Measurements from ENCODE around the gene SELENOO.

SELENOO gene

DNA sequence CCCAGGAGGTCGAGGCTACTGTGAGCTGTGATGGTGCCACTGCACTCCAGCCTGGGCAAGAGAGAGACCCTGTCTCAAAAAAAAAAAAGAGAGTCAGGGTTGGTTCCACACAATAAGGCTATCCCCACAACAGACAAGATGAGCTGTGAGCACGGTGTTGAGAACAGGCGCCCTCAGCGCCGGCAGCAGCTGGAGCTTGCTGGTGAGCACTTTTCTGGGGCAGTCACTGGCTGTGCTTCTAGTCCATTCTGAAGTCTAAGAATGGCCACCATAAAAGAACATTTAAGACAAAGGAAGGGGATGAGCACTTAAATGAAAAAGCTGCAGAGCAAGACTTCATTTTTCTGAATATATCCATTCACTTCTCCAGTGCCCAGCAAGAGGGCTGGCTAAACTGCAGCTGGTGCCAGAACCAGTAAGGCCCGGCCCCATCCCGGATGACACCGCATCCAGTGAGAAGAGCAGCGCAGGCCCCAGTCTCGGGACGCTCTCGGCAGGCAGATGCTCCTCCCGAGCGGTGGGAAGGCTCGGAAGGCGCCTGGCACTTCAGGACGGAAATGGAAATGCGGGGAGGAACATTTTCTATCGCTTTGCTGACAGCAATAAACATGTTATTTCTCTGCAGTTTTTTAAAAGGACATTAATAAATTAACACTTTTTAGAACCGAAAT lies 31.8 kb downstream of the SELENOO start:
- in situ Hi-C loops (cut with MboI; ENCODE audit: low sequenced_read_pairs) = no loop called here

DNA sequence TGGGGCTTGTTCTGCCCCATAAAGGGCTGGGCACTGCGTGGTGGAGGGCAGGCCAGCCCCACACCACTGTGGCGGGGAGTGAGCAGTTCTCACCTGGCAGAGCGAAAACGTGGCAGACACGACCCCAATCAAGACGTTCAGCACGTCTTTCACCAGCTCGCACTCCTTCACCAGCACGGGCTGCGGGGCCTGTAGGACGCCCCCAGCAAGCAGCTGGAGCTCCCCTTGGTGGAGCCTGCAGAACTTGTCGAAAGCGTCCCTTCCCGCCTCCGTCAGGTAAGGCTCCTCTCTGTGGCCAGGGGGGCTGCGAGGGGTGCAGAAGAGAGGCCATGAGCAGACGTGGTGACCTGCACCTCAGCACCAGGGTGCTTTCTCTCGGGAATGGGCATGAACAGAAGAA lies 32.4 kb downstream of the SELENOO start:
- in situ Hi-C loops (cut with MboI; ENCODE audit: low sequenced_read_pairs) = no loop called here

DNA sequence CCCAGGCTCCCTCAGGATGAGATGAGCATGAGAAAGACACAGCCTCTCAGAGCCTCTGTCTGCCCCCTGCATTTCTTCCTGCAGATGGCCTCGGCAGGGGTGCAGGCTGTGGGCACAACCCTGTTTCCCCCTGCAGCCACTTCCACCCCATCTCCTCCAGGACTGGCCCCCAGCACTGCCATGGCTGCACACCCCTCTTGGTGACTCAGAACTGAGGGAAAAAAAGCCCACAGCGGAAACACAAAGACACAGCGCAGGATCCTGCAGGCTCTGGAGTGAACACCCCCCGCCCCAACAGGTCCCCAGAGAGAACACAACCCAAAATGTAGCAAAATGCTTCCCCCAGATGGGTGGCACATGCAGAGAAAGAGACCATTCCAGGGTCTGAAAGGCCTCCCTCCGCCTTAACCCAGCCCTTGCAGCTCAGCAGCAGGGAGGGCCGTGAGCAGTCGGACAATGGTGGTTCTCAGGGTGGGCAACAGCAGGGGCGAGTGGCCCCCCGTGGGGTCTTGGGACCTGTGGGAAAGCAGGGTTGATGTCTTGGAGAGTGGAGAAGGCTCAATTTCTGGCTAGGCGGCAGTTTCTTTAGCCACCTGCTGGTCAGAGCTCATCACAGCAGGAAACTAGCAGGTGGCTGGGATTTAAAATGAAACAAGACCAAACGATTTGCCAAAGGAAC lies 36.1 kb downstream of the SELENOO start:
- in situ Hi-C loops (cut with MboI; ENCODE audit: low sequenced_read_pairs) = no loop called here

DNA sequence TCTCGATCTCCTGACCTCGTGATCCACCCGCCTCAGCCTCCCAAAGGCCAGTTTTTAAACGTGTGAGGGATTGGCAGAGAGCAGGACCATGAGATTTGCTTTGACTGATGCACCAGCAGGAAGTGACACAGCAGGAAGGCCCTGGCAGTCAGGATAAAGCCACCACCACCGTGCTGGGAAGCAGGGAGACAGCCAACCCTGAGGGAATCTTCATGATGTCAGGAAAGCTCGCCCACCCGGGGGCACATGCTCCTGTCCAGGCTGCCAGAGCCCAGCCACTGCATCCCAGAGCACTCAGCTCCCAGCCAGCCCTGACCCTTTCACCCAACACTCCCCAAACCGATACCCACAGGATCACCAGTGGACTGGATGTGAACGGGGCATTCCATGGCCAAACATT lies 37.9 kb downstream of the SELENOO start:
- in situ Hi-C loops (cut with MboI; ENCODE audit: low sequenced_read_pairs) = no loop called here

DNA sequence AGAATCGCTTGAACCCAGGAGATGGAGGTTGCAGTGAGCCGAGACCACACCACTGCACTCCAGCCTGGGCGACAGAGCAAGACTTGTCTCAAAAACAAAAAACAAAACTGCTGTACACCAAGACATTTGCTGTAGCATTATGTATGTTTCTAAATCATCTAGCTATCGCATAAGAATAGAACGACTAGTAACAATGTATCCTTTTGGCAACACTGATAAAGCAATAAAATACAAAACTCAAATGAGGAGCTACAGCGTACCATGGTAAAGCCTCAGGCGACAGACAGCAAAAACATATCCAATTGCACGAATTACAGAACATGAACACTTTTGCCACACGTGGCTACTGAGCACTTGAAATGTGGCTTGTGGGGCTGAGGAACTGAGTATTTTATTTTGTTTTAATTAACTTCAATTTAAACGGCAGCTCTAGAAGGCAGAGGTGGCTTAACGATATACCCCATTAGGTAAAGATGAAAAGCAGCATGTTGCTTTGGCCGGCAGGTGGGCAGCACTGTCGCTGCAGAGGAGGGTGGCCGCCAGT lies 41.7 kb downstream of the SELENOO start:
- in situ Hi-C loops (cut with MboI; ENCODE audit: low sequenced_read_pairs) = no loop called here

DNA sequence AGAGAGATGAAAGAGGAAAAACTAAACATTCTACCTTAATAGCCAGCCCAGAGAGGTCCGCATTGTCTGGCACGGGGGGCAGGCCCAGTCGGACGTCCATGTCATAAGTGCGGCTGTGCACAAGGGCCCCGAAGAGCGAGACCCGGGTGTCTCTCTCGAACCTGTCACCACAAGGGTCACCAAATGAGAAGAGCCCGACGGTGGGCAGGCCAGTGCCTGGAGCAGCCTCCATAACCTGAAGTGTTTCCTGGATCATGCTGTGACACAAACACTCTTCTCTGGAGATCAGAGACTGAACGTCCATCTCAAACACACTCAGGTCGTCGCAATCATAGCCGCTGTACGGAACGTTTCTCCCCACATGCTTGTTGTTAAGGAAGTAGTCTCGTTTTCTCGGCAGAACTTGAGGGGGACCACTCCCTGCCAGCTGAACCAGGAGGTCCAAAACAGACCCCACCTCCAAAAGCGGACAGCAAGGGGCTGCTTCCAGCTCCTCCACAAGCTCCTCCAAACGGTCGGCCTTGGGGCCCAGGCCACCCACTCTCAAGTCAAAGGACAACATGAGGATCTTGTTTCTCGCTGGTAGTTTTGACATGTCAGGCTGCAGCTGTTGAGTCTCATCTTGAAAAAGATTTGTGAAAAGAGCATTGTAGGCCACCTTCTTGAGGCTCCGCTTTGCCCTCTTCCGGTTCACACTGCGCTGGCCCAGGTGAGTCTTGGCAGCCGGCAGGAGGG lies 43.0 kb downstream of the SELENOO start:
- in situ Hi-C loops (cut with MboI; ENCODE audit: low sequenced_read_pairs) = no loop called here

DNA sequence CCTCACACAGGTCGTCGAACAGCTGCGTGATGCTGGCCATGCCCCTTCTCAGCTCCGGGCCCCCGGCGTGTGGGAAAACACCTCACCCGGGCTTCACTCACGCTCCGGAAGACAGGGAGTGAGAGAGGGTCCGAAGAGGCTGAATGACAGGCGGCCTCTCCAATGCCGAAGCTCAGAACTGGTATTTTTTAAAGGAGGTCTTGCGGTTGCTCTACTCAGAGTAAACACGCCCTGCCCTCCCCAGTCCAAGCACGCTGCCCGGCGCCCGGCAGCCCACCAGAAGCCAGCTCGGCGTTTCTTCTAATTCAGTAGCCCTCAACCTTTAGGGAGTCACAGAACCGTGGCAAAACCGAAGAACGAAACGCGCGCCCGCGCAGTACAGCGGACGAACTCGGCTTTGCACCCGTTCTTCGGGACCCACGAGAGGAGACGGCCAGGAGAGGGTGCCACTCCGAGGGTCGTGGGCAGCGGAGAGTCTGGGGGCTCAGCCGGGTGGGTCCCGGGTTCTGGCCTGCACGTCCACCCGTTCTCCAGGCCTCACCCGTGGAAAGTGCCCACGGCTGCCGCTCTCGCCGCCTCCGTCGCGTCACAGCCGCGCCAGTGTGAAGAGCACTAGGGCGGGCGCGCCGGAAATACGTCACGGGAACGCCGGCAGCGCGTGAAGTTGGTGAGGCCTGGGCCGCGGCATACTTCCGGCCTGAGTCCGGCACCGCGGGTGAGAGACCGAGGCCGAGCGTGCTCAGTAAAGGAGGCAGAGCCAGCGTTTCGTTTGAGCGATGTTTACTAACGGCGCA lies 43.8 kb downstream of the SELENOO start, which contains the start of gene TUBGCP6:
TUBGCP6 (minus strand) TSS at position 604 of the 794 bp plus-strand sequence; CDS start at position 40, 564 bp downstream.
- in situ Hi-C loops (cut with MboI; ENCODE audit: low sequenced_read_pairs) = no loop called here

DNA sequence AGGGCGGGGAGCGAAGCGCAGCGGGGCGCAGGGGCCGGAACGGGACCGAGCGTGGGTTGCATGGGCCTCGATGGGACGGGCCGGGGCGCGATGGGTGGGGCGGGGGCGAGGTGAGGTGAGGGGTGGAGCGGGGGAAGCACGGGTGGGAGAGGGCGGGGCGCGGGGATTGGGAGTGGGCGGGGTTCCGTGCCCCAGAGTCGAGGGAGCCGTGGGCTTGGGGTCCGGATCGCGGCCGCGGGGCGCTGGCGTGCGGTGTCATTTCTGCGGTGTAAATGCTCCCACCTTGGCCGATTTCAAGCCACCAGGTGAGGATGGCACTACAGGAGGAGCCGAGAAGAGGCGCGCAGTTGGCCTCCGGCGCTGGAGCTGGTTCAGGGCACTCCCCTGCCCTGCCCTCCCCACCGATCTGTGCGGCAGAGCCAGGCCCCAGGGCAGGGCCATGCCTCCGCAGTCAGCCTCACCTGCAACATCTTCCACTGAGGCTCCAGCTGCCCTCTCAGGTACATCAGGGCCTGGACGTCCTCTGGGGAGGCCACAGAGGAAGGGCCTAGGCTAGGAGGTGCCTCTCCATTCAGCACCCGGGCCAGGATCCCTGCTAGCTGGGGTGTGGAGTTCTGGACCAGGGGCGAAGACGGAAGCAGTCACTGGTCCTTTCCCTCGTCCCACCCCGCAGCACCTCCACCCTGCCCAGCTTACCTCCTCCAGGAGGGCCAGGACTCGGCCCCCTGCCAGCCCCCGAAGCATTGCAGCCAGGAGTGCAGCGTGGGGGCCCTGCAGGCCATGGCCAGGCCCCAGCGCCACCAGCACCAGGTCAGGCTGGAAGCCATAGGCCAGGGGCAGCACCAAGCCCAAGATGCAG lies 44.6 kb downstream of the SELENOO start:
- in situ Hi-C loops (cut with MboI; ENCODE audit: low sequenced_read_pairs) = no loop called here

DNA sequence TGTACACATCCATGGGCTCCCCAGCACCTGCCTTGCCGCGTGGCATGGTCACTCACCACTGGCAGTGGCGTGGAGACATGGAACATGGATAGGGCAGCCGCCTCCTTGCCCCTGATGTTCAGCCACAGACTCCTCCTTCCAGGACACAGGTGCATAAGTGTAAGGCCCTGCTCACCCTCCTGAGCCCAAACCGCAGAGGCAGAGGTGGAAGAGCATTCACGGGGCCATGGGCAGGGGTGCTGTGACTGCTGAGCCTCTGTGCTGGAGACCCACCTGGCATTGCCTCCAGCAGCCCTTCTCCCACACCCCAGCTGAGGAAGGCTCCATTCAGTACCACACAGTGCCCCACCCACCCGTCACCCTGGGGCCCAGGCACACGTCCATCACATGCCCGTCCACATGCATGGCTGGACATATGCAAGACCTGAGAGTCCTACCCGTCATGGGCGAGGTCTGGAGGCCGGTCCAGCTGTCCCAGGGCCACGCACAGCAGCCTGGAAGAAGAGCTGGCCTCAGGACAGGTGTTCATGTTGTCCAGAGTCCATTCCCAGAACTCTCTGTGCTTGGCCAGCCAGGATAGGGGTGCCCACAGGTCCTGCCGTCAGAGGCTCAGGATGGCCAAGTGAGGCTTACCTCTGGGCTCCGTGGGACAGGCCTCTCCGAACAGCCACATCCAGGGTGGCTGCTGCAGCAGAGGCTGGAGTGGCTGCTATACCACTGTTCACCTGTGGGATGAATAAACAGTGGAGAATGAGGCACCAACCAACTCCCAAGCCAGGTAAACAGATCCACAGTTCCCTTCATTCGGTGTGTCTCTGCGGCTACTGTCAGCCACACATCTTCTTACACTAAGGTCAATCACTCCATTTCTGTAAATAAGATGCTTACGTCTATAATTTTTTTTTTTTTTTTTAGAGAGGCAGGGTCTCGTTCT lies 45.7 kb downstream of the SELENOO start:
- in situ Hi-C loops (cut with MboI; ENCODE audit: low sequenced_read_pairs) = no loop called here

DNA sequence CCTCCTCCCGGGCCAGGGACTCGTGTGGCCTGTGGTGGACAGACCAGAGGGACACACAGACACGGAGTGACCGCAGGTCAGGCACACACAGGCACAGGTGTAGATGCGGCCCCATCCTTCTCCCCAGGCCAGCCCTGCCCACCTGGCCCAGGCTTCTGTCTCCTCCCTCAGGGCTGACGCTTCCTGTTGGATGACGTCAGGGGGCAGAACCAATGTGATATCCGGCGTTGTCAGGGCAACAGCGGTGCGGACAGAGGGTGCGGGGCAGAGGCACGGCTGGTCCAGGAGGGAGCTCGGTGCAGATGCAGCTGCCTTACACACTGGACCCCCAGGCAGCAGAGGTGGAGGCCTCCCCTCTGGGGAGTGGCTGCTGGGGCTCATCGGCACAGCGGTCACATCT lies 46.9 kb downstream of the SELENOO start:
- in situ Hi-C loops (cut with MboI; ENCODE audit: low sequenced_read_pairs) = no loop called here

DNA sequence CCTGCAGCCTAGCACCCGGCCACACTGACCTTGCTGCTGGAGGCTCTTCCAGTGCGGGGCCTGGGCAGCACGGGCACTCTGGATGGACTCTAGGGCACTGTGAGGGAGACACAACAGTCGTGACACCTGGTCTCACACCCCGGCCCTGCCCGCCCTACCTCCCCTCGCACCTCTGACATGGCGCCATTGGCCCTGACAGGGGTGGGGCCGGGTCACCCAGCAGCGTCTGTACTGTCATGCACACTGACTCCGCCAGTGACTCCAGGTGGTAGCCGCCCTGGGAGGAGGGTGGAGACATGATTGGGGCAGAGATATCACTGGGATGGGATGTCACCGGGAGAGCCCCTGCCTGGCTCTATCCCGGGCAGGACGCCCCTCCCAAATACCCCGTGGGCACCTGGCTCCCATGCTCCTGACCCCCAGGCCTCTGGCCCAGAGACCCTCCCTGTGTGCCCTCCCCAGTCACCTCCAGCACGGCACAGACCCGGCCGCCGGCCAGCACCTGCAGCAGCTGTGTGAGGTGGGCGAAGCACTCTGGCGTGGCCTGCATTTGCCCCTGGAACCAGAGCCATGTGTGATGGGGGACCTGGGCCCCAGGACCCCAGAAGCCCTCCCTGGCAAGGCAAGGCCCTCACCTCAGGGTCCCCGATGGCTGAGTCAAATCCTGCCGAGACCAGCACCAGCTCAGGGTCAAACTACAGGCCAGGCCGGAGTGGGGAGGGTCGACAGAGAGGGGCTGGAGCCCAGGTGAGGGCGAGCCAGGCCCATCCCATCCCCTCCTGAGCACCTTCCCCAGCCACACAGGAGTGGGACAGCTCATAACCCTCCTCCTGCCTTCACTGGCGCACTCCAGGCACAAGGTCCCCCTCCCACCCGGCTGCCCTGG lies 47.6 kb downstream of the SELENOO start:
- in situ Hi-C loops (cut with MboI; ENCODE audit: low sequenced_read_pairs) = no loop called here

DNA sequence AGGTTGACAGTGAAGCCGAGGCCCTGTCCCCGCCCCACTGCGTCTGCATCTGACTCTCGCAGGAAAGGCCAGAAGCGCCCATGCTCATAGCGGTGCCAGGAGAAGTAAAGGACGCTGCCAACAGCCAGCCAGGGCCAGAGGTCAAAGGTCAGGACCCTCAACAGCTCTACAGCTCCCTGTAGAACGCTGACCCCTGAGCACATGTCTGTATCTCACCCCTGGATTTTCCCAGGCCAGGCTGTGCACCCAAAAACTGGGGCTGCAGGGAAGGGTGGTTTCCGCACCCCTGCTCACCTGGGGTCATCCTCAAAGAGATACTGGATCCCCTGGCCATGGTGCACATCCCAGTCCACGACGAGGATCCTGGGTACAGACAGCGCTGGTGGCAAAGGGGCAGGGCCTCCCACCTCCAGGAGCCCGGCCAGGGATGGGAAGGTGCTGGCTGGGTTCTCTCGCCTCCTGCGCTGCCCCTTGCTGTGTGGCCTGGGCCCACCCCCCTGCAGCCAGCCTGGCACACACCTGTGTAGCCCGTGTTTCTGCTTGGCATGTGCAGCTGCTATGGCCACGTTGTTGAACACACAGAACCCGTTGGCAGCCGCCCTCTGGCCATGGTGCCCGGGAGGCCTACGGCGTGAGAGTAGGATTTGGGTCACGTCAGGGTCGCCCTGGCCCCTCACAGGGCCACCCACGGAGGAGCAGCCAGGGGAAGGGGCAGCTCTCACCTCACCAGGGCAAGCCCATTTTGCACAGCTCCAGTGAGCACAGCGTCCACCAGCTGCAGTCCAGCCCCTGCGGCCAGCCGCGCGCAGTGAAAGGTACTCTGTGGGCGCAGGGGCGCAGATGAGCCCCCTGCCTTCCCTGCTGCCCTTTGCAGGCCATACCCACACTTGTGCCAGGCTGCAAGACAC lies 48.8 kb downstream of the SELENOO start:
- in situ Hi-C loops (cut with MboI; ENCODE audit: low sequenced_read_pairs) = loop anchor here (10.0 kb wide), 1 partner anchor 245 kb away; no protein-coding TSS in a partner anchor

DNA sequence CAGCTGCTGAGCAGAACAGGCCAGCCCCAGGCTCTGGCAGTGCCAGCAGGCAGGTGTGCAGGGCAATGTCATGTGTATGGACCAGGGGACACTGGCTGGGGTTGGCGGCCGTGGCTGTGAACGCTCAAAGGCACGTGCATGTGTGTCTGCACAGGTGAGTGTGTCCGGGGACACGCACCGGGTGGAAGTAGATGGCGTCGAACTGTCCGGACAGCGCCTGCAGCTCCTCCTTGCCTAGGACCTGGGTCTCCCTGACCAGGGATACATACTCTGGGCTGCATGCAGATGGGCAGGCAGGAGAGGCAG lies 49.4 kb downstream of the SELENOO start:
- in situ Hi-C loops (cut with MboI; ENCODE audit: low sequenced_read_pairs) = loop anchor here (10.0 kb wide), 1 partner anchor 245 kb away; no protein-coding TSS in a partner anchor

DNA sequence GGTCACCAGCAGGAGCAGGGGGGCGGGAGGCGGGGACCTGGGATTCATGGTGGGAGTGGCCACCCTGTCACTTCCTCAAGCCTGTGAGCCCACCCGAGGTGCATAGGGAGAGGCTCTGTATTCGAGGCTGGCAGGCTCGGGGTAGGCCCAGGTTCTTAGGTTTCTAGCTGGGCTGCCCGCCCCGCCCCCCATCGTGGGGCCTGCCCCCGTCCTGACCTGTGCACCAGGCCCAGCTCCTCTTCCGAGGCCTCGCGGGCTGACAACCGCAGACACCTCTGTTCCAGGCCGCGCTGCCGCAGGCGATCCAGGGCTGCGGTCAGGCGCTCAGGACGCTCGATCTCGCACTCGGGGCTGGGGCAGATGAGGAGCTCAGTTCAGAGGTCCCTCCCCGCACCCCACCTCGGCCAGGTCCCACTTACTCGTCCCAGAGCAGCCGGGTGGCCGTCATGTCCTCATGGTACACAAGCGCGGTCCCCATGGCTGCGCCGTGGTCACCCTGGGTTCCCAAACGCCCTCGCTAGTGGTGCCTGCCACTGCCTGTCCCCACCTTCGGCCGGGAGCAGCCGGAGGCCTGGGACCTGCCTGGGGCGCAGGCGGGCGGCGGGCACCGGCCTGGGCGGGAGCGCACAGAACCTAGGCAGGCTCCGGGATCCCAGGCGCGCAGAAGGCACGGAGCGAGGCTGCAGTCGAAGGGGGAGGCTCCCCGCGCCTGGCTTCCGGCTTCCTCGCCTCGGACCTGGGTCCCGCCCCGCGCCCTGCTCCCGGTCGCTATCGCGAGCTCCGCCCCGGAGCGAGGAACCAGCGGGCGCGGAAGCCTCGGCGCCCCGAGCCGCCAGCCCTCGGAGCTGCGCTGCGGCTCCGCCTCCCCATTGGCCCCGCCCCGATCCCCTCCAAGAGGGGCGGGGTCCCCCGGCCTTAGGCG lies 50.0 kb downstream of the SELENOO start, which contains the start of gene HDAC10:
HDAC10 (minus strand) TSS at position 711 of the 922 bp plus-strand sequence; CDS start at position 478, 233 bp downstream.
- in situ Hi-C loops (cut with MboI; ENCODE audit: low sequenced_read_pairs) = loop anchor here (10.0 kb wide), 1 partner anchor 244 kb away; no protein-coding TSS in a partner anchor

DNA sequence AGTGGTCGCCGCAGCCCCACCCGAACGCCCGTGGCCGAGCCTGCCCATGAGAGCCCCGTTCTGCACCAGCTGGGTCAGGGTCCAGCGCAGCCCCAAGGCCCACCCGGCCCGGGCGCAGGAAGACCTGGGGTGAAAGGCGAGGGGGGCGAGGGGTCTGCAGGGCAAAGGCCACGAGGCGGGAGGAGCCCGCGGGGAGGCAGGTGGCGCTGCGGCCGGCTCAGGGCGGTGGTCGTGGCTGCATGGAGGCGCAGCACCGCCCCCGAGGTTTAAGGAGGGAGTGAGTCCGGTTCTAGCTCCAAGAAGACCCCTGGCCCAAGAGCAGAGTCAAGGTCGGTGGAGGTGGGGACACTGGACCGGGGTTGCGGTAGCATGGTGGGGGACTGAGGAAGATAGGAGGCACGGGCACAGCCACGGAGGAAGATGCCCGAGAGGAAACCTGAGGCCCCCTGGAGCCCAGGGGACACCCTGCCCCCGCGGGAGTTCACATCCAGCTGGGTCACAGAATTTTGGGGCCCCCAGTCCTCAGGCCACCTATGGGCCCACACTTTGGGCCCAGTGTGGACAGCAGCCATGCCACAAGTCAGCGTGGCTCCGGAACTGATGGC lies 50.8 kb downstream of the SELENOO start:
- in situ Hi-C loops (cut with MboI; ENCODE audit: low sequenced_read_pairs) = loop anchor here (10.0 kb wide), 1 partner anchor 243 kb away; no protein-coding TSS in a partner anchor

All from HL-60/S4 treated with retinoic acid at 250 ng/mL for 4 days and 3 days (cell line).